H9 (cell line): ENCODE results near the gene GTF2H4. TPM values are rescaled to one million over a fixed set of nuclear protein-coding genes. Genes with fewer than 3 reads are reported as not detected.
A peak's percentile ranks its signal among the peaks of the same experiment; 100 is the strongest.

Experiments
- DNase-seq: peaks from one replicate; pipeline ENCODE4 v3.0.0-alpha.2; 2017
- H2AFZ ChIP-seq: one replicate; pipeline ENCODE4 v1.6.1; 2013; ENCODE audit warnings: mild to moderate bottlenecking, low read length, control low read depth, moderate library complexity
- H2AK5ac ChIP-seq: 2 replicates; pipeline ENCODE4 v1.6.1; 2013; ENCODE audit warnings: low read length, control low read depth, mixed read lengths; ENCODE audit not compliant: insufficient read length
- H2BK120ac ChIP-seq: one replicate; pipeline ENCODE4 v1.6.1; 2013; ENCODE audit warnings: low read depth, mild to moderate bottlenecking, low read length, control low read depth, inconsistent platforms; ENCODE audit not compliant: poor library complexity, severe bottlenecking
- H2BK12ac ChIP-seq: 2 replicates; pipeline ENCODE4 v1.6.1; 2013; ENCODE audit warnings: low read length, control low read depth, mixed read lengths, low read depth; ENCODE audit not compliant: insufficient read length
- H2BK15ac ChIP-seq: 2 replicates; pipeline ENCODE4 v1.6.1; 2013; ENCODE audit warnings: low read depth, low read length, control low read depth
- H2BK20ac ChIP-seq: one replicate; pipeline ENCODE4 v1.6.1; 2013; ENCODE audit warnings: low read depth, mild to moderate bottlenecking, low read length, control low read depth, inconsistent platforms; ENCODE audit not compliant: poor library complexity, severe bottlenecking
- H2BK5ac ChIP-seq: 2 replicates; pipeline ENCODE4 v1.6.1; 2013; ENCODE audit warnings: low read length, control low read depth, mixed read lengths; ENCODE audit not compliant: insufficient read length
- H3K14ac ChIP-seq: 2 replicates; pipeline ENCODE4 v1.6.1; 2013; ENCODE audit warnings: low read length, control low read depth; ENCODE audit not compliant: insufficient read depth
- H3K18ac ChIP-seq: 2 replicates; pipeline ENCODE4 v1.6.1; 2013; ENCODE audit warnings: low read depth, mild to moderate bottlenecking, mixed read lengths, low read length, control low read depth; ENCODE audit not compliant: insufficient read length
- H3K23ac ChIP-seq: 2 replicates; pipeline ENCODE4 v1.6.1; 2013; ENCODE audit warnings: low read length, control low read depth, mixed read lengths, low read depth; ENCODE audit not compliant: insufficient read length
- H3K23me2 ChIP-seq: 2 replicates; pipeline ENCODE4 v1.6.1; 2013; ENCODE audit warnings: low read depth, mild to moderate bottlenecking, mixed read lengths, low read length, control low read depth; ENCODE audit not compliant: insufficient read length, poor library complexity, severe bottlenecking
- H3K27ac ChIP-seq: 2 replicates; pipeline ENCODE4 v1.5.1; 2013; ENCODE audit warnings: low read length, control low read depth, mixed read lengths, low read depth; ENCODE audit not compliant: insufficient read length
- H3K27me3 ChIP-seq: 2 replicates; pipeline ENCODE4 v1.6.1; 2013; ENCODE audit warnings: low read length, control low read depth, inconsistent platforms; ENCODE audit not compliant: insufficient read depth
- H3K4ac ChIP-seq: 2 replicates; pipeline ENCODE4 v1.6.1; 2013; ENCODE audit warnings: low read depth, mild to moderate bottlenecking, control low read depth, inconsistent platforms, low read length, moderate library complexity
- H3K4me1 ChIP-seq: 2 replicates; pipeline ENCODE4 v1.6.1; 2013; ENCODE audit warnings: low read length, control low read depth, inconsistent platforms; ENCODE audit not compliant: insufficient read depth
- H3K4me2 ChIP-seq: 2 replicates; pipeline ENCODE4 v1.6.1; 2013; ENCODE audit warnings: low read length, control low read depth, mixed read lengths; ENCODE audit not compliant: insufficient read length, insufficient read depth
- H3K56ac ChIP-seq: 2 replicates; pipeline ENCODE4 v1.6.1; 2013; ENCODE audit warnings: low read depth, mild to moderate bottlenecking, mixed read lengths, low read length, control low read depth; ENCODE audit not compliant: insufficient read length
- H3K79me1 ChIP-seq: 2 replicates; pipeline ENCODE4 v1.6.1; 2013; ENCODE audit warnings: low read depth, mild to moderate bottlenecking, moderate library complexity, low read length, control low read depth, inconsistent platforms; ENCODE audit not compliant: insufficient read depth, poor library complexity, severe bottlenecking
- H3K79me2 ChIP-seq: 2 replicates; pipeline ENCODE4 v1.6.1; 2013; ENCODE audit warnings: low read length, control low read depth, inconsistent platforms; ENCODE audit not compliant: insufficient read depth
- H3K9ac ChIP-seq: 2 replicates; pipeline ENCODE4 v1.6.1; 2013; ENCODE audit warnings: low read length, control low read depth, mixed read lengths; ENCODE audit not compliant: insufficient read length; ENCODE audit errors: extremely low read depth
- H3K9me3 ChIP-seq: one replicate; pipeline ENCODE4 v1.6.1; 2013; ENCODE audit warnings: low read depth, low read length, inconsistent platforms; ENCODE audit not compliant: control insufficient read depth
- H3T11ph ChIP-seq: one replicate; pipeline ENCODE4 v1.6.1; 2013; ENCODE audit warnings: mild to moderate bottlenecking, low read length, control low read depth, inconsistent platforms
- H4K20me1 ChIP-seq: one replicate; pipeline ENCODE4 v1.6.1; 2013; ENCODE audit not compliant: control insufficient read depth, insufficient read length, insufficient read depth
- H4K5ac ChIP-seq: 2 replicates; pipeline ENCODE4 v1.6.1; 2013; ENCODE audit warnings: low read depth, mild to moderate bottlenecking, mixed read lengths, low read length, control low read depth; ENCODE audit not compliant: insufficient read length
- H4K8ac ChIP-seq: replicated peaks from 2 replicates; pipeline ENCODE4 v1.6.1; 2013; ENCODE audit warnings: low read length, control low read depth, mixed read lengths, low read depth; ENCODE audit not compliant: insufficient read length
- H4K91ac ChIP-seq: 2 replicates; pipeline ENCODE4 v1.6.1; 2013; ENCODE audit warnings: low read depth, mild to moderate bottlenecking, moderate library complexity, mixed read lengths, low read length, control low read depth; ENCODE audit not compliant: insufficient read length
- H3K27ac Mint-ChIP-seq, 3 experiments: 2 replicates in 2 of 3; 3 replicates in 1 of 3; pipeline ENCODE4 v1.8.0; 2020 to 2021; ENCODE audit warnings: mixed read lengths in 3 of 3, mild to moderate bottlenecking in 1 of 3, moderate library complexity in 1 of 3
- H3K27me3 Mint-ChIP-seq: 2 replicates; pipeline ENCODE4 v1.8.0; 2021; ENCODE audit warnings: low read depth, mild to moderate bottlenecking, moderate library complexity, mixed read lengths
- H3K36me3 Mint-ChIP-seq, 3 experiments: 2 replicates in 2 of 3; 3 replicates in 1 of 3; pipeline ENCODE4 v1.8.0; 2020 to 2021; ENCODE audit warnings: low read depth in 3 of 3, mixed read lengths in 3 of 3; ENCODE audit not compliant: insufficient read depth in 1 of 3
- H3K4me1 Mint-ChIP-seq, 2 experiments: 2 replicates each; pipeline ENCODE4 v1.8.0; 2020; ENCODE audit warnings: mixed read lengths in 2 of 2
- H3K4me3 Mint-ChIP-seq, 2 experiments: 2 replicates in 1 of 2; 3 replicates in 1 of 2; pipeline ENCODE4 v1.8.0; 2020 to 2021; ENCODE audit warnings: mild to moderate bottlenecking in 2 of 2, mixed read lengths in 2 of 2, moderate library complexity in 1 of 2
- H3K9me3 Mint-ChIP-seq, 2 experiments: 2 replicates in 1 of 2; 3 replicates in 1 of 2; pipeline ENCODE4 v1.8.0; 2020; ENCODE audit warnings: mild to moderate bottlenecking in 2 of 2, mixed read lengths in 2 of 2, moderate library complexity in 1 of 2
- CTCF ChIP-seq: fragments of 200-600 bp; sonication (generic); conservative IDR thresholded peaks from 3 replicates; pipeline ENCODE4 v1.8.0; 2021; ENCODE audit warnings: antibody characterized with exemption, mild to moderate bottlenecking
- WGBS: extraction: QIAGEN DNeasy Blood & Tissue Kit; methylation state at CpG from one replicate; pipeline ENCODE4 v1.1.7; 2013; ENCODE audit warnings: missing lambda C conversion rate, low lambda C conversion rate, mixed read lengths; ENCODE audit not compliant: insufficient read length; ENCODE audit errors: extremely low coverage; 5-methylcytosine and 5-hydroxymethylcytosine counted together
- total RNA-seq: library from RNA; stranded (reverse); gene quantifications from 2 replicates; pipeline ENCODE4 v1.2.1, GENCODE V29; 2021

Gene GTF2H4
- total RNA-seq, 1 experiment from 2014 or later = 60.8 TPM

- Mint-ChIP-seq H3K27ac (peak overlapping the region in 2 of 3 experiments; percentile 75 to 86; a peak in 4 of 7 replicates), H3K4me3 (peak overlapping the region; percentile 33 to 93), H3K9me3 (no peaks in the 10 kb centered on the region), H3K4me1 (peaks cover 22 to 26% of the 10 kb centered on the region in 2 experiments), H3K36me3 (peaks cover 42 to 79% (median 77%) of the 10 kb centered on the region in 3 experiments), H3K27me3 (no peaks in the 10 kb centered on the region; the same call in none of the 2 replicates)
- Histone ChIP-seq H3K56ac (no peak overlapping the region), H3K23ac (no peak overlapping the region), H3K27ac (no peak overlapping the region), H4K91ac (no peak overlapping the region), H4K8ac (no peak overlapping the region), H2BK120ac (no peak overlapping the region), H2AFZ (no peak overlapping the region), H4K5ac (no peak overlapping the region), H3T11ph (no peak overlapping the region), H3K14ac (no peak overlapping the region; the same call in 1 of the 2 replicates), H3K18ac (no peak overlapping the region), H2BK12ac (no peak overlapping the region), H2BK15ac (no peak overlapping the region), H3K9ac (no peak overlapping the region), H2AK5ac (no peak overlapping the region), H3K4me1 (no peaks in the 10 kb centered on the region), H3K79me1 (no peaks in the 10 kb centered on the region), H3K4me2 (no peak overlapping the region), H2BK5ac (no peak overlapping the region), H4K20me1 (no peaks in the 10 kb centered on the region), H3K4ac (no peak overlapping the region), H3K27me3 (no peaks in the 10 kb centered on the region), H3K9me3 (no peaks in the 10 kb centered on the region), H3K23me2 (peaks cover 10% of the 10 kb centered on the region), H3K79me2 (no peaks in the 10 kb centered on the region), H2BK20ac (no peak overlapping the region)
- TF ChIP-seq CTCF = peak; percentile 77
- peak; percentile 44 for DNase-seq
- no CpG with 5 or more reads among the region's 5 CpGs for WGBS
Measured at GRCh38 chr6:30915591-30915946, 7.6 kb downstream of the GTF2H4 start.
